GM19463 (cell line): ENCODE measurements around the gene FOXJ2.
"Not testable (repeated sequence)": the region's sequence is repeated elsewhere in the genome, so short reads cannot be mapped to it uniquely, and the experiment has no call there.

Source experiments
- ATAC-seq: cut with Tn5 transposase; IDR thresholded peaks from one replicate; pipeline ENCODE4 v1.9.1; 2021; ENCODE audit warnings: mild to moderate bottlenecking, moderate library complexity; ENCODE audit not compliant: unreplicated experiment

The FOXJ2 gene

GRCh38 chr12:8028267-8028666 is 4.2 kb upstream of the FOXJ2 start:
- ATAC-seq = no peak

DNA sequence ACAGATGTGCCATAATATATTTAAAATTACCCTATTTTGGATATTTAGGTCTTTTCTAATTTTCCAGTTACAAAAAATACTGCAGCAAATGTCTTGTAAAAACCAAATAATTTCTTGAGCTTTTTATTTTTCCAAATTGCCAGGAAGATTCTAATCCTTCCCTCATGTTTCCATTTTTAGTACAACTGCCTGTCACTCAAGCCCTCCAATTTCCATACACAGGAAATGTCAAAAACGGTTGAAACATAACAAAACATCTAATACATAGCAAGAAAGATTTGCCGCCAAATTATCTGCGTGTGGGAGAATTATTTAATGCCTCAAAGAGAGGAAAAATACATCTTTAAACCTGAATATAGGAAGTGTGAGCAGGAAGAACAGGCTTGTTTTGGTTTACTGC is 2.3 kb upstream of the FOXJ2 start:
- no peak for ATAC-seq

- not testable (repeated sequence) for ATAC-seq
These were observed 1.5 kb upstream of the FOXJ2 start for GRCh38 chr12:8031017-8031416.

DNA sequence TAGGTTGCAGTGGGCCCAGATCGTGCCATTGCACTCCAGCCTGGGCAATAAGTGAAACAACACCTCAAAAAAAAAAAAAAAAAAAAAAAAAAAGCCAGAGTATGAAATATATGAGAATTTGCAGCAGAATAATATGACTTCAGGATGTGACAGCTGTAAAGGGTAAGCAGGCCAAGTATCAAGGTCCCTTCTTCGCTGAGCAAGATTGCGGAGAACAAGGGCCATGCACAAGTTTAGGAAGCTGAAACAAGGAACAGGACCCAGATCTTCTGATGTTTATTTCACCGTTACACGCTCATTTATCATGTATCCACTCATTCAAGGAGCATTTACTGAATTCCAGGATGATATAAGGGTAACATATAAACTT is 659 bp upstream of the FOXJ2 start:
- no peak for ATAC-seq

DNA sequence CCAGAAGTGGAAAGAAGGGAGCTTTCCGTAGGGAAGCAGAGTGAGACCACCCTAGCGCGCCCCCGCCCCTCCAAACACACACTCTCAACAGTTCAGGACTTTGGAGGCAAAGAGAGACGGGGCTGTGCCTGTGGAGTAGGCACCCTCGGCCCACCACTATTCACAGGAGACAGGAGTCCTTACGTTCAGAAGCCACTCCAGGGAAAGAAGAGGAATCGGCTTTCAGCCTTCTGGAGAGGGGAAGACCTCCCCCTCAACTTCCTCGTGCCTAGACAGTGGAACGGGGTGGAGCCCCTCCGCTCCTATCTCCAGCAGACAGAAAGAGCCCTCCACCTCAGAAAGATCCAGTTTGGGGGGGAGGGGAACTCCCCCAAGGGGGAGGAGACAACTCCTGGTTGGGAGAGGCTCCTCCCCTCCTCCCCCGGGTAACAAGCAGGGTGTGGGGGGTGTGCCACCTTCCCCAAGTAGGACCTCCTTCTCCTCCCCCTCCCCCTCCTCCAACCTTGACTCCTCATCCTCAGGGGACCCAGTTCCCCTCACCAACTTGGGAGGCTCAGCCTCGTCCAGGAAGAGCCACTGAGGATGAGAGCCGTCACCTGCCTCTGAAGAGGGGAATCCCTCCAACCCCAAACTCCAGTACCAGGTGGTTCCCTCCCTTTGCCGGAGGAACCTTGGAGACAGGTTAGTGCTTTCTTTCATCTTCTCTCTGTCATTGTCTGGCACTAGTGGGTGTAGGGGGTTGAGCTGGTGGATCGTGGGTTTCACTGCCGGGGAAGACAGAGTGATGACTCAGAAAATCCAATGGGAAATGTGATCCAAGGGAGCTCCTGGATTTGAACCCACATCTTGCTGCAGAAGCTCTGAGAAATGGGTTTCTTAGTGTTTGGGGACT is 883 bp downstream of the FOXJ2 start:
- ATAC-seq = peak; percentile 2

- no peak for ATAC-seq
These were observed 2.3 kb downstream of the FOXJ2 start for GRCh38 chr12:8034802-8035201.

GRCh38 chr12:8035440-8036010 is 3.0 kb downstream of the FOXJ2 start:
- ATAC-seq = no peak

DNA sequence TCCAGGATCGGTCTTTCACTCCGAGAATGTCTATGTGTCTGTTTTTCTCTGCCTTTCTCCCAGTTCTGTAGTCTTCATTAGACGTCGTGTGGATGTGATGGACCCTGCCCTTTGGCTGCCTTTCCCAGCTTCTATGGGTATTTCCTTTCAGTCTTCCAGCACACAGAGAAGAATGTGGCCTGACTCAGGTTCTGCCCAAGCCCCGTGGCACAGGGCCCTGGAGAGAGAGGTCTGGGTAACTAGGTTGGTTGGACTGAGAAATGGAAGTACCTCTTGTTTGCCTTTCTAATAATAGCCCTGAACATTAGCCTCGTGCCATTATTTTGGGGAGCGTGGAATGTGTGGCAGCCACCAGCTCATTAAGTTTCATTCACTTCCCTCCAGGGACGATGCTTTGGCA is 3.8 kb downstream of the FOXJ2 start:
- ATAC-seq = no peak

DNA sequence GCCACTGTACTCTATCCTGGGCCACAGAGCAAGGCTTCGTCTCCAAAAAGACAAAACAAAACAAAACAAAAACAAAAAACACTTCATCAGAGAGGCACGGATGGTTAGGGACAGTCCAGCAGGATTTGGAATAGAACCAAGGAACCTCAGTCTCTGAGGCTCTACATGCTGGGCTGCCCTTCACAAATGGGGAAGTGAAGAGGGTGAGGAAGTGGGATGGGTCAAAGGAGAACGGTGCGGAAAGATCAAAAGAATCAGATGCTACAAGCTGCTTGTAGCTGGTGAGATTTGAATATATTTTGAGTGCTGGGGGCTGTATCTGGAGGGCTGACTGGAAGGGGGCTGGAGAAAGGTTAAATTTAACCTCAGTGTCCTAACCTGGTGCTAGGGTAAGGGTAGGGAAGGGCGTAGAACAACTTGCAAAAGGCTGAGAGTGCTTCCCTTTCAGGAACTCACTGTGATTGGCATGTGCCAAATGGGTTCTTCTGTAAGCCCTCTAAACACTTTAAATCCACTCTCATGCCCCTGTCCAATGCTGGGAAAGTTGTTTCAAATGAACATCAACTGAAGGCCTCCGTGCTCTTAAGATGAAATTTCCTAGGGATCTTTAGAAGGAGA is 4.6 kb downstream of the FOXJ2 start:
- no peak for ATAC-seq

DNA sequence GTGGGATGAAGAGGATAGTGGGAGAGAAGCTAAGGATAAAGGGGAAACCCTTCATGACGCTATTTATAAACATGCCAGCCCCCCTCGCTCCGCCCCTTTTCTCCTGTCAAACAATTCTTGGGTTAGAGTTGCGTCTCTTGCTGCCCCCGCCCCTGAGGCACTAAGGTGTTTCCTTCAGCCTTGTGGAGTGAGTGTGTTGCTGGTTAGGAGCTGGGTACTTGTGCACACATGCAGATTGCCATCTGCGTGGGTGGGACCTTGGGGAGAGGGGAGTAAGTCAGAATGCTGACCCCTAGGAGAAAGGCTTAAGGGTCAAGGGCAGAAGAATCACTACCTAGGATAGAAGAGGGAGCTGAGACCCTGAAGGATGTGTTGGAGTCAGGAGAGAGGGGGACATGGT is 5.4 kb downstream of the FOXJ2 start:
- ATAC-seq = no peak

DNA sequence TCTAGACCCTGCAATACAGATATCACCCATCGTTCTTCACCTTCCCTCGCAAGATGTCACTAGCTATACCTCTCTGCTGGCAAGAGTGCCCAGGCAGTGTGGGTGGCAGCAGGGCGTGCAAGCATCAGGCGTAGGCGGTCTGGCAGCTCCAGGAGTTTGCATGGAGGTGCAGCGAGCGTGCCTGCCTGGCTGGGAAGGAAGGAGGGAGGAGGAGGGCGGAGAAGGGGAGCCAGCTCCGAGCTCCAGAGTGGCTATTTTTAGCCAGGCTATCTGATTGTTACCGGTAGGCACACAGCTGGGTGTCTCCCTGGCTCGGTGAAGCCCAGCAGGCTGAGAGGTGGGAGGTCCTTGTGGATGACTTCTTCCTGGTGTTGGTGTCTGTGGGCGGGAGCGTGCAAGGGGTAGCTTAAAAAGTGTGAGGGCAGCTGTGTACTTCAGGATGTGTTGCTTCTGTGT is 6.2 kb downstream of the FOXJ2 start:
- ATAC-seq = no peak

GRCh38 chr12:8040791-8041190 is 8.3 kb downstream of the FOXJ2 start:
- ATAC-seq = no peak

- ATAC-seq = no peak
These were observed 13.7 kb downstream of the FOXJ2 start for GRCh38 chr12:8045952-8046944.

- ATAC-seq = no peak
These were observed 15.3 kb downstream of the FOXJ2 start for GRCh38 chr12:8047842-8048241.

DNA sequence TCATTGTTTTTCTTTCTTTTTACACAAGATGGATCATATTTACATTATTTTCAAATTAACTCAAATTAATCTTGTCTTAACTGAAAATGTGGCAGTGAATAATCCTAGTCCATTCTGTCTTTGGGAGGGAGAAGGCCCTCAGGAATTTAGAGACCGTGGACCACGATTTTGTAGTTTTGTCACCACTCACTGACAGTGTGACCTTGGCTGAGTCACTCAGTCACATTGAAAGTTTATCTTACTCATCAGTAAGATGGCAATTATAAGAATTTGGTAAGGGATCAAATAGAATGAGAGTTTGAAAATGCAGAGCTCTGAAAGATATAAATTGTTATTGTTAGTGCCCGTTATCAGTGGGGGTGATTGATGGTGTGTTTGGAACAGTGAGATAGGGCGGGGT is 16.4 kb downstream of the FOXJ2 start:
- no peak for ATAC-seq

- no peak for ATAC-seq
These were observed 18.2 kb downstream of the FOXJ2 start for GRCh38 chr12:8050600-8051250.

GRCh38 chr12:8052679-8053078 is 20.2 kb downstream of the FOXJ2 start:
- ATAC-seq = no peak

- ATAC-seq = no peak
These were observed 22.3 kb downstream of the FOXJ2 start for GRCh38 chr12:8054816-8055215.

DNA sequence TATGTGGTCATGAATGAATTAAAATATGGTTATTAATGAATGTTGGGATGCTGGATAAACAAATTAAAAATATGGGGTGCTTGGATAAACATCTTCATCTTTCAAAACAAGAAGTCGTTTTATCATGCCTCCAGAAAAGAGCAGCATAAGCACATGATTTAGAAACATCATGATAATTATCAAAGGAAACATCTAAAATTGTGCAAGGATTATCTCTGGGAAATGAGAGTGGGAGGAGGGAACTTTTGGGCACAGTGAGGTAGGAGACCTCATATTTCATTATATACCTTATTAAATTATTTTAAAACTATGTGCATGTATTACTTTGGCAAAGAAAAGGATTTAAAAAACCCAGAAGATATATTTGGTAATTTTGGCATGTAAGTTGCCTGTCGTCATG is 24.8 kb downstream of the FOXJ2 start:
- ATAC-seq = no peak

- no peak for ATAC-seq
These were observed 25.3 kb downstream of the FOXJ2 start for GRCh38 chr12:8057839-8058238.
